HFF-Myc (cell line): Measurements from ENCODE around the gene ZYX.

Source experiments
- DNase-seq: peaks from one replicate; pipeline ENCODE4 v3.0.0-alpha.2; 2011; ENCODE audit warnings: low read depth; ENCODE audit errors: extremely low read depth
- H3K4me3 ChIP-seq: replicated peaks from 2 replicates; pipeline ENCODE4 v1.5.1; 2011; ENCODE audit warnings: low read depth, mild to moderate bottlenecking, control low read depth, low read length
- TF ChIP-seq, protein P1 (sequence below): IDR thresholded peaks from 2 replicates; pipeline ENCODE4 v1.5.1; 2012; ENCODE audit warnings: mild to moderate bottlenecking, low read depth, low read length, control low read depth; ENCODE audit errors: missing control alignments

Gene ZYX

DNA sequence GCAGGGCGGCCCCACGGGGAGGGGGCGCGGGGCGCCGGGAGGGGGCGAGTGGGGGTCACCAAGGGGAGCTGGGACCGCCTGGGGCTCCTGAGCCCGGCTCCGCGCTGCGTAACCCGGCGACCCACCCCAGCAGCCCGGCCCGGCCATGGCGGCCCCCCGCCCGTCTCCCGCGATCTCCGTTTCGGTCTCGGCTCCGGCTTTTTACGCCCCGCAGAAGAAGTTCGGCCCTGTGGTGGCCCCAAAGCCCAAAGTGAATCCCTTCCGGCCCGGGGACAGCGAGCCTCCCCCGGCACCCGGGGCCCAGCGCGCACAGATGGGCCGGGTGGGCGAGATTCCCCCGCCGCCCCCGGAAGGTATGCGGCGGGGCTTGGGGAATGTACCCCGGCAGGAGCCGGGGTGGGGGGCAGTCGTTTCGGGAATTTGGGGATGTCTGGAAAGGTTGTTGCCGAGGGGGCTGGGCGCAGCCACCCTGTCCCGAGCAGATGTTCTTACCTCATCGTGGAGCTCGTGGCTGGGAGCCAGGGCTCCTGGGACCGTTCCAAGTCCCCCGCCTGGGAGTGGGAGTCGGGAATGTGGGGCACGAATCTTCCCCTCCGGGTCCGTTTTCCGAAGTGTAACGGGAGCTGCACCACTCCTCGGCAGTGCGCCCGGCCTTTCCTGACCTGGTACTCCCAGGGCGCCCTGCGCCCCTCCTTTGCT is 431 bp downstream of the ZYX start:
- DNase-seq = no peak
- TF ChIP-seq, protein P1, sequence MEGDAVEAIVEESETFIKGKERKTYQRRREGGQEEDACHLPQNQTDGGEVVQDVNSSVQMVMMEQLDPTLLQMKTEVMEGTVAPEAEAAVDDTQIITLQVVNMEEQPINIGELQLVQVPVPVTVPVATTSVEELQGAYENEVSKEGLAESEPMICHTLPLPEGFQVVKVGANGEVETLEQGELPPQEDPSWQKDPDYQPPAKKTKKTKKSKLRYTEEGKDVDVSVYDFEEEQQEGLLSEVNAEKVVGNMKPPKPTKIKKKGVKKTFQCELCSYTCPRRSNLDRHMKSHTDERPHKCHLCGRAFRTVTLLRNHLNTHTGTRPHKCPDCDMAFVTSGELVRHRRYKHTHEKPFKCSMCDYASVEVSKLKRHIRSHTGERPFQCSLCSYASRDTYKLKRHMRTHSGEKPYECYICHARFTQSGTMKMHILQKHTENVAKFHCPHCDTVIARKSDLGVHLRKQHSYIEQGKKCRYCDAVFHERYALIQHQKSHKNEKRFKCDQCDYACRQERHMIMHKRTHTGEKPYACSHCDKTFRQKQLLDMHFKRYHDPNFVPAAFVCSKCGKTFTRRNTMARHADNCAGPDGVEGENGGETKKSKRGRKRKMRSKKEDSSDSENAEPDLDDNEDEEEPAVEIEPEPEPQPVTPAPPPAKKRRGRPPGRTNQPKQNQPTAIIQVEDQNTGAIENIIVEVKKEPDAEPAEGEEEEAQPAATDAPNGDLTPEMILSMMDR = no peak

DNA sequence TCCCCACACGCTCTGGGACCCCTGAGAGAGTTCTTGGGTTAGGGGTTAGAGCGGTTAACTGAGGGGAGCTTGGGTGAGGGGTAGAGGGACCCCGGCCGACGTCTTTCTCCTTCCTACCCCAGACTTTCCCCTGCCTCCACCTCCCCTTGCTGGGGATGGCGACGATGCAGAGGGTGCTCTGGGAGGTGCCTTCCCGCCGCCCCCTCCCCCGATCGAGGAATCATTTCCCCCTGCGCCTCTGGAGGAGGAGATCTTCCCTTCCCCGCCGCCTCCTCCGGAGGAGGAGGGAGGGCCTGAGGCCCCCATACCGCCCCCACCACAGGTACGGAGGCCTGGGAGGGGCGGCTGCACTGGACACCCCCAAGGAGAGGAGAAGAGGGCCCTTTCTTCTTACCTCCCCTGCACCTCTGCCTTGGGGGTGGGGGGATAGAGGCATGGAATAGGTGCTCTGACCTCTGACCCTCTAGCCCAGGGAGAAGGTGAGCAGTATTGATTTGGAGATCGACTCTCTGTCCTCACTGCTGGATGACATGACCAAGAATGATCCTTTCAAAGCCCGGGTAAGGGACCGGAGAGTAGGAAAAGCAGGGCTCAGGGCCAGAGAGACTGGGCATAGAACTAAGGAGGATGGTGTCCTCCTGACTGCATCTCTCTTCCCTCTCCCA is 1.1 kb downstream of the ZYX start:
- peak overlapping the region; percentile 96 for H3K4me3 ChIP-seq
- TF ChIP-seq, protein P1 = no peak
- DNase-seq = no peak

More for the DNA sequence above, 431 bp downstream of the ZYX start:
- H3K4me3 ChIP-seq = peak overlapping the region; percentile 96

DNA sequence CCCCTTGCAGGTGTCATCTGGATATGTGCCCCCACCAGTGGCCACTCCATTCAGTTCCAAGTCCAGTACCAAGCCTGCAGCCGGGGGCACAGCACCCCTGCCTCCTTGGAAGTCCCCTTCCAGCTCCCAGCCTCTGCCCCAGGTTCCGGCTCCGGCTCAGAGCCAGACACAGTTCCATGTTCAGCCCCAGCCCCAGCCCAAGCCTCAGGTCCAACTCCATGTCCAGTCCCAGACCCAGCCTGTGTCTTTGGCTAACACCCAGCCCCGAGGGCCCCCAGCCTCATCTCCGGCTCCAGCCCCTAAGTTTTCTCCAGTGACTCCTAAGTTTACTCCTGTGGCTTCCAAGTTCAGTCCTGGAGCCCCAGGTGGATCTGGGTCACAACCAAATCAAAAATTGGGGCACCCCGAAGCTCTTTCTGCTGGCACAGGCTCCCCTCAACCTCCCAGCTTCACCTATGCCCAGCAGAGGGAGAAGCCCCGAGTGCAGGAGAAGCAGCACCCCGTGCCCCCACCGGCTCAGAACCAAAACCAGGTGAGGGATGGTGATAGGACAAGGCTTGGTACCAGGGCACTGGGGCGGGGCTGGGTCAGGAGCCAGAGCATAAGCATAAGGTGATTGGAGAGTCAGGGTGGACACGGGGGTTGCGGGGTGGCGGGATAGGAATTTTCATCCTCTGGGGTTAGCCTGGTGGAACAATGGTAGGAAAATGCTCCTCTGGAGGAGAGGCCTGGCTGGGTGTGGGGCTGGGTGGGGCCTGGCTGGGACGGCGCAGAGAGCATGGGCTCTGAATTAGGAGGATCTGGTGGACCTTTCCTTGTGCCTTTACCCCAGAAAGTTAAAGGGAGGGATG is 1.9 kb downstream of the ZYX start:
- H3K4me3 ChIP-seq = peak overlapping the region; percentile 96
- no peak for DNase-seq
- TF ChIP-seq, protein P1 = no peak

DNA sequence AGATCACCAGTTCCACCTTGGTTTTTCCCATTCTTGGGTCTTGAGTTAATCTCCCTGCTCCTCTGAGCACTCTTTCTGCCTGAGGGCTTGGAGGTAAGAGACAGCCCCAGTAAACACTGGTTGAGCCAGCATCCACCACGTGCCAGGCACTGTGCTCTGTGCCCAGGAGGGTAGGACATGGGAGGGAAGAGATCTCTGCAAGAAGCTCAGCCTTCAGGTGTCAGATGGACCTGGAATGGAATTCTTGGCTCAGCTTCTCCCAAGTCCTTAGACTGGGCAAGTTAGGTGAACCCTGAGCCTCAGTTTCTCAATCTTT is 2.5 kb downstream of the ZYX start:
- H3K4me3 ChIP-seq = peak overlapping the region; percentile 96
- TF ChIP-seq, protein P1 = no peak
- no peak for DNase-seq

DNA sequence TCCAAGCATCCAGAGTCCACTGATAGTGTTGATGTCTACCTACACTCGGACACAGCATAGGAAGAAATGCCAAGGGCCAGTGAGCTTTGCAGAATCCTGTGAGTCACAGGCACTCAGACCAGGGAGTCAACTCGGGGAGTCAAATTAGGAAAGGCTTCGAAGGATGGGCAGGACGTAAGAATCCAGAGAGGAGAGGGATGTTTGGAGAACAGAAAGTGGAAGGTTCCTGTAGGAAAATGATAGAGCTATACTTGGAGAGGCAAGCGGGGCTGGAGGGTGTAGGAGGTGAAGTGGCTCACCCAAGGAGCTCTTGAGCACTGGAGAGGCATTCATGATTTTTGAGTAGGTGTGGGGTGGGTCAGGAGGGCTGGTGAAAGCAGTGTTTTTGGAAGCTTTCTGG is 3.0 kb downstream of the ZYX start:
- H3K4me3 ChIP-seq = peak overlapping the region; percentile 96

More for the DNA sequence above, 3.0 kb downstream of the ZYX start:
- no peak for DNase-seq
- TF ChIP-seq, protein P1 = no peak
